HCT116 (cell line): ENCODE data around the gene CEACAM18. TPM values are rescaled to one million over a fixed set of nuclear protein-coding genes. Genes with fewer than 3 reads are reported as not detected.

Experiments
- ATAC-seq: fragments of 200-7000 bp; cut with Tn5 transposase; 2 replicates; pipeline ENCODE4 v1.9.1; 2020; ENCODE audit warnings: mild to moderate bottlenecking, moderate library complexity
- BruUV-seq: library from RNA; stranded (reverse); fragments of 400-500 nt; replicated peaks from 2 replicates; lab custom pipeline; 2021; lab: Mats Ljungman, UMichigan
- CTCF ChIA-PET: fragments of 300-600 bp; sonication (Branson Sonifier 250); formaldehyde crosslinking; loops from one replicate; lab custom pipeline; 2021; ENCODE audit warnings: antibody characterized with exemption; lab: Charles Lee
- POLR2A ChIA-PET: fragments of 300-600, 350-600 bp; sonication (Branson Sonifier 250); formaldehyde crosslinking; loops from one replicate; lab custom pipeline; 2021; ENCODE audit warnings: antibody characterized with exemption; lab: Charles Lee
- RAD21 ChIA-PET, 2 experiments: fragments of 300-600 bp; sonication (Branson Sonifier 250); formaldehyde crosslinking; loops; one replicate each; lab custom pipeline; 2023; ENCODE audit warnings: low total read pairs in 2 of 2; ENCODE audit not compliant: uncharacterized antibody in 2 of 2, unreplicated experiment in 2 of 2, low non-redundant PET in 1 of 2; lab: Charles Lee
- DNase-seq: peaks from one replicate; pipeline ENCODE4 v3.0.0-alpha.2; 2010; ENCODE audit warnings: low read depth, low spot score
- H2AFZ ChIP-seq: fragments of 200-600 bp; shearing (Covaris generic), sonication (generic); 2 replicates; pipeline ENCODE4 v1.6.1; 2017; ENCODE audit warnings: low read depth, mixed run types, mixed read lengths, antibody characterized with exemption, low read length; ENCODE audit not compliant: poor library complexity, severe bottlenecking
- H3K27ac ChIP-seq: 2 replicates; pipeline ENCODE4 v1.5.1; 2012; ENCODE audit warnings: low read depth, low read length
- H3K27me3 ChIP-seq: fragments of 200-600 bp; sonication (generic); 2 replicates; pipeline ENCODE4 v1.6.1; 2016; ENCODE audit warnings: mixed run types, low read length, mixed read lengths; ENCODE audit not compliant: insufficient read depth
- H3K36me3 ChIP-seq, 2 experiments: fragments of 200-500 bp in 1 of 2; fragments of 200-600 bp in 1 of 2; sonication (Bioruptor generic) in 1 of 2; sonication (generic) in 1 of 2; 2 replicates each; pipeline versions ENCODE4 v1.5.1 to v1.6.1; 2014 to 2016; ENCODE audit warnings: low read length in 2 of 2, inconsistent platforms in 1 of 2, mixed read lengths in 1 of 2, mixed run types in 1 of 2; ENCODE audit not compliant: insufficient read depth in 2 of 2, control insufficient read depth in 1 of 2
- H3K4me1 ChIP-seq, 2 experiments: fragments of 200-600 bp in 1 of 2; sonication (generic) in 1 of 2; 2 replicates each; pipeline versions ENCODE4 v1.5.1 to v1.6.1; 2012 to 2017; ENCODE audit warnings: low read length in 2 of 2, inconsistent platforms in 1 of 2, mild to moderate bottlenecking in 1 of 2, mixed read lengths in 1 of 2, mixed run types in 1 of 2, moderate library complexity in 1 of 2; ENCODE audit not compliant: insufficient read depth in 2 of 2, control insufficient read depth in 1 of 2
- H3K4me2 ChIP-seq: fragments of 200-600 bp; sonication (generic); 2 replicates; pipeline ENCODE4 v1.6.1; 2017; ENCODE audit warnings: mixed run types, low read length, mixed read lengths
- H3K4me3 ChIP-seq, 2 experiments: fragments of 200-600 bp in 1 of 2; sonication (generic) in 1 of 2; replicated peaks in 1 of 2; 2 replicates each; pipeline ENCODE4 v1.5.1; 2011 to 2016; ENCODE audit warnings: low read length in 2 of 2, control low read depth in 1 of 2, low read depth in 1 of 2, mild to moderate bottlenecking in 1 of 2, mixed read lengths in 1 of 2, mixed run types in 1 of 2
- H3K79me2 ChIP-seq: fragments of 200-600 bp; sonication (generic); 2 replicates; pipeline ENCODE4 v1.6.1; 2017; ENCODE audit warnings: mild to moderate bottlenecking, mixed run types, low read length, moderate library complexity, mixed read lengths; ENCODE audit not compliant: insufficient read depth
- H3K9ac ChIP-seq: fragments of 200-600 bp; sonication (generic); 2 replicates; pipeline ENCODE4 v1.6.1; 2016; ENCODE audit warnings: low read length, mixed read lengths
- H3K9me2 ChIP-seq: fragments of 200-600 bp; sonication (generic), shearing (Covaris generic); 2 replicates; pipeline ENCODE4 v1.6.1; 2017; ENCODE audit warnings: mixed run types, mild to moderate bottlenecking, moderate library complexity; ENCODE audit not compliant: insufficient read depth
- H3K9me3 ChIP-seq, 2 experiments: fragments of 200-500 bp in 1 of 2; fragments of 200-600 bp in 1 of 2; sonication (Bioruptor generic) in 1 of 2; sonication (generic) in 1 of 2; 2 replicates each; pipeline ENCODE4 v1.6.1; 2014 to 2017; ENCODE audit warnings: low read length in 2 of 2, mixed read lengths in 2 of 2, inconsistent platforms in 1 of 2, low read depth in 1 of 2, mild to moderate bottlenecking in 1 of 2, mixed run types in 1 of 2, moderate library complexity in 1 of 2; ENCODE audit not compliant: control insufficient read depth in 1 of 2, insufficient read depth in 1 of 2
- H4K20me1 ChIP-seq: fragments of 200-600 bp; sonication (generic), shearing (Covaris generic); 2 replicates; pipeline ENCODE4 v1.6.1; 2017; ENCODE audit warnings: mixed run types, mild to moderate bottlenecking, moderate library complexity; ENCODE audit not compliant: insufficient read depth
- ATF3 ChIP-seq: IDR thresholded peaks from 2 replicates; pipeline ENCODE4 v1.6.1; 2012
- CTCF ChIP-seq, 3 experiments: fragments of 200-600 bp in 1 of 3; sonication (generic) in 1 of 3; IDR thresholded peaks in 2 of 3; conservative IDR thresholded peaks in 1 of 3; 2 replicates each; pipeline ENCODE4 v1.5.1; 2012 to 2017; ENCODE audit warnings: low read depth in 2 of 3, low read length in 2 of 3, antibody characterized with exemption in 1 of 3, borderline replicate concordance in 1 of 3, control low read depth in 1 of 3, mild to moderate bottlenecking in 1 of 3, mixed read lengths in 1 of 3, mixed run types in 1 of 3, moderate library complexity in 1 of 3; ENCODE audit not compliant: insufficient read depth in 1 of 3
- EGR1 ChIP-seq: IDR thresholded peaks from 2 replicates; pipeline ENCODE4 v1.6.1; 2012; ENCODE audit warnings: low read depth
- ELF1 ChIP-seq: IDR thresholded peaks from 2 replicates; pipeline ENCODE4 v1.6.1; 2012; ENCODE audit warnings: low read depth, borderline replicate concordance
- FOSL1 ChIP-seq: IDR thresholded peaks from 2 replicates; pipeline ENCODE4 v1.6.1; 2012; ENCODE audit warnings: low read depth
- MAX ChIP-seq: IDR thresholded peaks from 2 replicates; pipeline ENCODE4 v1.6.1; 2012
- POLR2A ChIP-seq: IDR thresholded peaks from 2 replicates; pipeline ENCODE4 v1.7.0; 2011; ENCODE audit warnings: borderline replicate concordance; ENCODE audit not compliant: insufficient read depth, insufficient read length; ENCODE audit errors: extremely low read depth
- RAD21 ChIP-seq: IDR thresholded peaks from 2 replicates; pipeline ENCODE4 v1.6.1; 2012; ENCODE audit warnings: low read depth, mild to moderate bottlenecking
- REST ChIP-seq: IDR thresholded peaks from 2 replicates; pipeline ENCODE4 v1.6.1; 2012; ENCODE audit warnings: low read depth
- TCF7L2 ChIP-seq: IDR thresholded peaks from 2 replicates; pipeline ENCODE4 v1.7.0; 2011; ENCODE audit warnings: borderline replicate concordance, inconsistent platforms; ENCODE audit not compliant: insufficient read depth, insufficient read length; ENCODE audit errors: extremely low read depth
- ZBTB33 ChIP-seq: IDR thresholded peaks from 2 replicates; pipeline ENCODE4 v1.6.1; 2011; ENCODE audit warnings: mild to moderate bottlenecking, low read length, moderate library complexity; ENCODE audit not compliant: insufficient replicate concordance; ENCODE audit errors: extremely low read depth
- intact Hi-C: fragments of 100-400 bp; cut with micrococcal nuclease; formaldehyde crosslinking; loops from 2 replicates; pipeline ENCODE4 v1.10.0; 2022
- total RNA-seq: library from RNA; stranded (reverse); gene quantifications from one replicate; pipeline ENCODE4 v1.2.1, GENCODE V29; 2021; ENCODE audit not compliant: unreplicated experiment

Gene CEACAM18
- total RNA-seq, 1 experiment from 2014 or later: not detected

- no peak overlapping the region for H3K4me3 ChIP-seq
- no peaks in the 10 kb centered on the region for H3K4me1 ChIP-seq
- RAD21 ChIA-PET: no interaction called here
- no TSS peak for BruUV-seq
- CTCF ChIA-PET: interaction anchor here (0.8 to 2.2 kb wide), 5 partner anchors 13 to 142 kb away, joined by 3 to 8 read pairs (median 4); no protein-coding TSS in a partner anchor
- no peaks in the 10 kb centered on the region for H3K36me3 ChIP-seq
- no peaks in the 10 kb centered on the region for H3K9me2 ChIP-seq
- no peaks in the 10 kb centered on the region for H3K79me2 ChIP-seq
- H3K9ac ChIP-seq: no peak overlapping the region
- TF ChIP-seq CTCF (IDR thresholded peaks at IDR 0.05 in 2 of 3, conservative IDR thresholded peaks at IDR 0.05 in 1 of 3; ENCODE audit: borderline replicate concordance in 1 of 3, insufficient read depth in 1 of 3, low read depth in 2 of 3, low read length in 2 of 3) (peak; percentile 43 to 85 (median 73); a peak in 5 of 6 replicates), FOSL1 (no peak), RAD21 (peak; percentile 38; the same call in 1 of the 2 replicates), EGR1 (no peak), TCF7L2 (no peak), ZBTB33 (no peak), ELF1 (no peak), POLR2A (no peak), ATF3 (no peak), MAX (no peak), REST (no peak)
- ATAC-seq: peak; percentile 85
- H3K4me2 ChIP-seq: no peak overlapping the region
- POLR2A ChIA-PET: no interaction called here
- no peaks in the 10 kb centered on the region for H4K20me1 ChIP-seq
- H3K27ac ChIP-seq: no peak overlapping the region
- peaks cover 9% of the 10 kb centered on the region for H3K27me3 ChIP-seq
- peak; percentile 47 for DNase-seq
- no peaks in the 10 kb centered on the region for H3K9me3 ChIP-seq
- intact Hi-C loops: no loop called here
- no peak overlapping the region for H2AFZ ChIP-seq
These were observed 36.6 kb downstream of the CEACAM18 start for GRCh38 chr19:51514866-51515481.
